ENCODE measurements around the gene PDE7B.

Gene PDE7B

GRCh38 chr6:136022224-136022874 lies 170.8 kb downstream of the PDE7B start:
- DNase-seq (ENCODE audit: low read depth in 1 of 2, low spot score in 1 of 2), result no peak
- Histone ChIP-seq H3K4me3 (replicated peaks; ENCODE audit: insufficient read depth, low read length) (no peak overlapping the region), H3K27ac (replicated peaks) (no peak overlapping the region), H3K27me3 (ENCODE audit: insufficient read depth, poor library complexity, severe bottlenecking) (no peaks in the 10 kb centered on the region)
- no peak for TF ChIP-seq REST (IDR thresholded peaks at IDR 0.05; ENCODE audit: insufficient replicate concordance, low read depth)
- no peak for TF ChIP-seq SPI1 (IDR thresholded peaks at IDR 0.05; ENCODE audit: borderline replicate concordance, low read depth)
- TF ChIP-seq GABPA (IDR thresholded peaks at IDR 0.05; ENCODE audit: low read depth), result no peak
- no peak for TF ChIP-seq POLR2AphosphoS5 (IDR thresholded peaks at IDR 0.05; ENCODE audit: low read depth)
- TF ChIP-seq CTCF (IDR thresholded peaks at IDR 0.05; ENCODE audit: insufficient read depth, low read length), result no peak

- Histone ChIP-seq H3K27ac (replicated peaks) (no peak overlapping the region), H3K27me3 (ENCODE audit: insufficient read depth, poor library complexity, severe bottlenecking) (peaks cover 2% of the 10 kb centered on the region), H3K4me3 (replicated peaks; ENCODE audit: insufficient read depth, low read length) (no peak overlapping the region)
- DNase-seq (ENCODE audit: low read depth in 1 of 2, low spot score in 1 of 2), result no peak
- TF ChIP-seq POLR2AphosphoS5 (IDR thresholded peaks at IDR 0.05; ENCODE audit: low read depth) (no peak), REST (IDR thresholded peaks at IDR 0.05; ENCODE audit: insufficient replicate concordance, low read depth) (no peak), GABPA (IDR thresholded peaks at IDR 0.05; ENCODE audit: low read depth) (no peak), SPI1 (IDR thresholded peaks at IDR 0.05; ENCODE audit: borderline replicate concordance, low read depth) (no peak), CTCF (IDR thresholded peaks at IDR 0.05; ENCODE audit: insufficient read depth, low read length) (no peak)
Measured at GRCh38 chr6:136024711-136025110, 173.2 kb downstream of the PDE7B start.

- no peak overlapping the region for H3K4me3 ChIP-seq (replicated peaks; ENCODE audit: insufficient read depth, low read length)
- no peak for TF ChIP-seq REST (IDR thresholded peaks at IDR 0.05; ENCODE audit: insufficient replicate concordance, low read depth)
- no peak for TF ChIP-seq SPI1 (IDR thresholded peaks at IDR 0.05; ENCODE audit: borderline replicate concordance, low read depth)
- no peak for TF ChIP-seq GABPA (IDR thresholded peaks at IDR 0.05; ENCODE audit: low read depth)
- TF ChIP-seq POLR2AphosphoS5 (IDR thresholded peaks at IDR 0.05; ENCODE audit: low read depth), result no peak
- no peak for TF ChIP-seq CTCF (IDR thresholded peaks at IDR 0.05; ENCODE audit: insufficient read depth, low read length)
- DNase-seq (ENCODE audit: low read depth in 1 of 2, low spot score in 1 of 2), result no peak
- no peak overlapping the region for H3K27ac ChIP-seq (replicated peaks)
- peaks cover 2% of the 10 kb centered on the region for H3K27me3 ChIP-seq (ENCODE audit: insufficient read depth, poor library complexity, severe bottlenecking)
Measured at GRCh38 chr6:136025736-136026135, 174.2 kb downstream of the PDE7B start.
